ENCODE data around the gene INPP1.

GRCh38 chr2:190396271-190396670 lies 52.9 kb downstream of the INPP1 start:
- no peak for TF ChIP-seq CTCF (IDR thresholded peaks at IDR 0.05; ENCODE audit: insufficient read depth, low read depth, low read length)
- TF ChIP-seq EZH2 (IDR thresholded peaks at IDR 0.05; ENCODE audit: insufficient read depth, low read length) = no peak
